ENCODE measurements around the gene SPTBN1.
A peak's percentile ranks its signal among the peaks of the same experiment; 100 is the strongest.

SPTBN1 gene

GRCh38 chr2:54503192-54503591, 47.1 kb downstream of the SPTBN1 start:
- Histone ChIP-seq H4K91ac (ENCODE audit: low read depth, low read length, poor library complexity) (no peak overlapping the region), H3K9ac (ENCODE audit: low read depth, low read length, poor library complexity) (no peak overlapping the region), H2BK15ac (ENCODE audit: low read length) (no peak overlapping the region), H3K4me2 (ENCODE audit: insufficient read depth, low read length, poor library complexity, severe bottlenecking) (no peak overlapping the region), H2AFZ (ENCODE audit: low read length) (no peak overlapping the region), H3K36me3 (replicated peaks in 1 of 2; ENCODE audit: control insufficient read depth in 2 of 2, insufficient read depth in 2 of 2, low read length in 2 of 2) (no peaks in the 10 kb centered on the region), H3K4ac (ENCODE audit: low read length) (no peak overlapping the region), H3K27me3 (ENCODE audit: control insufficient read depth in 3 of 3, insufficient read depth in 3 of 3, low read depth in 1 of 3, low read length in 3 of 3) (no peaks in the 10 kb centered on the region), H2BK12ac (ENCODE audit: low read length) (no peak overlapping the region), H3K18ac (ENCODE audit: low read length) (no peak overlapping the region), H3K9me3 (replicated peaks in 1 of 2; ENCODE audit: control insufficient read depth in 2 of 2, insufficient read depth in 1 of 2, low read depth in 1 of 2, low read length in 2 of 2) (no peaks in the 10 kb centered on the region), H4K8ac (ENCODE audit: low read depth, low read length) (no peak overlapping the region), H3K4me1 (ENCODE audit: control insufficient read depth in 2 of 2, insufficient read depth in 1 of 2, low read depth in 1 of 2, low read length in 2 of 2) (no peaks in the 10 kb centered on the region), H3K23ac (ENCODE audit: low read depth, low read length, poor library complexity) (no peak overlapping the region), H2BK120ac (ENCODE audit: low read depth, low read length) (no peak overlapping the region), H3K79me1 (ENCODE audit: low read depth, low read length) (no peaks in the 10 kb centered on the region), H3K4me3 (ENCODE audit: low read length in 2 of 2) (no peak overlapping the region), H3K14ac (ENCODE audit: low read length) (no peak overlapping the region), H3K27ac (replicated peaks; ENCODE audit: low read length) (no peak overlapping the region), H2AK5ac (ENCODE audit: low read depth, low read length) (no peak overlapping the region), H2BK5ac (ENCODE audit: low read length) (no peak overlapping the region)
- WGBS, 2 donors (ENCODE audit: extremely low coverage in 2 of 2, insufficient read length in 2 of 2, insufficient replicate concordance in 1 of 2), result no CpG with 5 or more reads among the region's 3 CpGs
- peak; percentile 45 for DNase-seq (ENCODE audit: low spot score)

GRCh38 chr2:54503828-54504227, 47.7 kb downstream of the SPTBN1 start:
- Histone ChIP-seq H2AK5ac (ENCODE audit: low read depth, low read length) (no peak overlapping the region), H2BK12ac (ENCODE audit: low read length) (no peak overlapping the region), H3K9me3 (replicated peaks in 1 of 2; ENCODE audit: control insufficient read depth in 2 of 2, insufficient read depth in 1 of 2, low read depth in 1 of 2, low read length in 2 of 2) (no peaks in the 10 kb centered on the region), H3K9ac (ENCODE audit: low read depth, low read length, poor library complexity) (no peak overlapping the region), H3K23ac (ENCODE audit: low read depth, low read length, poor library complexity) (no peak overlapping the region), H3K4me1 (ENCODE audit: control insufficient read depth in 2 of 2, insufficient read depth in 1 of 2, low read depth in 1 of 2, low read length in 2 of 2) (peaks cover 0 to 2% of the 10 kb centered on the region in 2 donors), H4K8ac (ENCODE audit: low read depth, low read length) (no peak overlapping the region), H3K4me2 (ENCODE audit: insufficient read depth, low read length, poor library complexity, severe bottlenecking) (no peak overlapping the region), H3K27me3 (ENCODE audit: control insufficient read depth in 3 of 3, insufficient read depth in 3 of 3, low read depth in 1 of 3, low read length in 3 of 3) (no peaks in the 10 kb centered on the region), H3K79me1 (ENCODE audit: low read depth, low read length) (no peaks in the 10 kb centered on the region), H3K14ac (ENCODE audit: low read length) (no peak overlapping the region), H3K27ac (replicated peaks; ENCODE audit: low read length) (no peak overlapping the region), H2BK120ac (ENCODE audit: low read depth, low read length) (no peak overlapping the region), H3K4ac (ENCODE audit: low read length) (no peak overlapping the region), H2AFZ (ENCODE audit: low read length) (no peak overlapping the region), H3K18ac (ENCODE audit: low read length) (no peak overlapping the region), H4K91ac (ENCODE audit: low read depth, low read length, poor library complexity) (no peak overlapping the region), H3K36me3 (replicated peaks in 1 of 2; ENCODE audit: control insufficient read depth in 2 of 2, insufficient read depth in 2 of 2, low read length in 2 of 2) (no peaks in the 10 kb centered on the region), H2BK15ac (ENCODE audit: low read length) (no peak overlapping the region), H2BK5ac (ENCODE audit: low read length) (no peak overlapping the region), H3K4me3 (ENCODE audit: low read length in 2 of 2) (no peak overlapping the region)
- no CpG with 5 or more reads among the region's 1 CpG for WGBS, 2 donors (ENCODE audit: extremely low coverage in 2 of 2, insufficient read length in 2 of 2, insufficient replicate concordance in 1 of 2)
- no peak for DNase-seq (ENCODE audit: low spot score)

GRCh38 chr2:54504866-54505265, 48.7 kb downstream of the SPTBN1 start:
- no peak overlapping the region for H3K18ac ChIP-seq (ENCODE audit: low read length)
- no peak overlapping the region for H2BK12ac ChIP-seq (ENCODE audit: low read length)
- H3K4me2 ChIP-seq (ENCODE audit: insufficient read depth, low read length, poor library complexity, severe bottlenecking), result no peak overlapping the region
- no peaks in the 10 kb centered on the region for H3K9me3 ChIP-seq (replicated peaks in 1 of 2; ENCODE audit: control insufficient read depth in 2 of 2, insufficient read depth in 1 of 2, low read depth in 1 of 2, low read length in 2 of 2)
- no peak for DNase-seq (ENCODE audit: low spot score)
- H3K14ac ChIP-seq (ENCODE audit: low read length), result no peak overlapping the region
- H2AFZ ChIP-seq (ENCODE audit: low read length), result no peak overlapping the region
- no peak overlapping the region for H3K23ac ChIP-seq (ENCODE audit: low read depth, low read length, poor library complexity)
- no peaks in the 10 kb centered on the region for H3K36me3 ChIP-seq (replicated peaks in 1 of 2; ENCODE audit: control insufficient read depth in 2 of 2, insufficient read depth in 2 of 2, low read length in 2 of 2)
- no peaks in the 10 kb centered on the region for H3K79me1 ChIP-seq (ENCODE audit: low read depth, low read length)
- H3K27me3 ChIP-seq (ENCODE audit: control insufficient read depth in 3 of 3, insufficient read depth in 3 of 3, low read depth in 1 of 3, low read length in 3 of 3), result no peaks in the 10 kb centered on the region
- no peak overlapping the region for H3K4ac ChIP-seq (ENCODE audit: low read length)
- no peak overlapping the region for H2AK5ac ChIP-seq (ENCODE audit: low read depth, low read length)
- H3K4me3 ChIP-seq (ENCODE audit: low read length in 2 of 2), result no peak overlapping the region
- no peak overlapping the region for H2BK15ac ChIP-seq (ENCODE audit: low read length)
- peaks cover 0 to 2% of the 10 kb centered on the region in 2 donors for H3K4me1 ChIP-seq (ENCODE audit: control insufficient read depth in 2 of 2, insufficient read depth in 1 of 2, low read depth in 1 of 2, low read length in 2 of 2)
- no CpG with 5 or more reads among the region's 2 CpGs for WGBS, 2 donors (ENCODE audit: extremely low coverage in 2 of 2, insufficient read length in 2 of 2, insufficient replicate concordance in 1 of 2)
- no peak overlapping the region for H4K91ac ChIP-seq (ENCODE audit: low read depth, low read length, poor library complexity)
- no peak overlapping the region for H4K8ac ChIP-seq (ENCODE audit: low read depth, low read length)
- no peak overlapping the region for H3K9ac ChIP-seq (ENCODE audit: low read depth, low read length, poor library complexity)
- H3K27ac ChIP-seq (replicated peaks; ENCODE audit: low read length), result no peak overlapping the region
- no peak overlapping the region for H2BK120ac ChIP-seq (ENCODE audit: low read depth, low read length)
- H2BK5ac ChIP-seq (ENCODE audit: low read length), result no peak overlapping the region

GRCh38 chr2:54508541-54508940, 52.4 kb downstream of the SPTBN1 start:
- Histone ChIP-seq H3K18ac (ENCODE audit: low read length) (no peak overlapping the region), H3K4me2 (ENCODE audit: insufficient read depth, low read length, poor library complexity, severe bottlenecking) (no peak overlapping the region), H3K23ac (ENCODE audit: low read depth, low read length, poor library complexity) (no peak overlapping the region), H3K14ac (ENCODE audit: low read length) (no peak overlapping the region), H3K4me3 (ENCODE audit: low read length in 2 of 2) (no peak overlapping the region), H2BK15ac (ENCODE audit: low read length) (no peak overlapping the region), H3K4me1 (ENCODE audit: control insufficient read depth in 2 of 2, insufficient read depth in 1 of 2, low read depth in 1 of 2, low read length in 2 of 2) (peaks cover 8 to 9% of the 10 kb centered on the region in 2 donors), H2AK5ac (ENCODE audit: low read depth, low read length) (no peak overlapping the region), H3K79me1 (ENCODE audit: low read depth, low read length) (peaks cover 2% of the 10 kb centered on the region), H3K9me3 (replicated peaks in 1 of 2; ENCODE audit: control insufficient read depth in 2 of 2, insufficient read depth in 1 of 2, low read depth in 1 of 2, low read length in 2 of 2) (no peaks in the 10 kb centered on the region), H2BK120ac (ENCODE audit: low read depth, low read length) (no peak overlapping the region), H2BK12ac (ENCODE audit: low read length) (no peak overlapping the region), H4K91ac (ENCODE audit: low read depth, low read length, poor library complexity) (no peak overlapping the region), H3K27me3 (ENCODE audit: control insufficient read depth in 3 of 3, insufficient read depth in 3 of 3, low read depth in 1 of 3, low read length in 3 of 3) (no peaks in the 10 kb centered on the region), H3K4ac (ENCODE audit: low read length) (no peak overlapping the region), H4K8ac (ENCODE audit: low read depth, low read length) (no peak overlapping the region), H3K27ac (replicated peaks; ENCODE audit: low read length) (no peak overlapping the region), H2AFZ (ENCODE audit: low read length) (no peak overlapping the region), H2BK5ac (ENCODE audit: low read length) (no peak overlapping the region), H3K9ac (ENCODE audit: low read depth, low read length, poor library complexity) (no peak overlapping the region), H3K36me3 (replicated peaks in 1 of 2; ENCODE audit: control insufficient read depth in 2 of 2, insufficient read depth in 2 of 2, low read length in 2 of 2) (no peaks in the 10 kb centered on the region)
- no CpG with 5 or more reads among the region's 6 CpGs for WGBS, 2 donors (ENCODE audit: extremely low coverage in 2 of 2, insufficient read length in 2 of 2, insufficient replicate concordance in 1 of 2)
- no peak for DNase-seq (ENCODE audit: low spot score)
